ENCODE data around the gene BCAS4.

The BCAS4 gene

DNA sequence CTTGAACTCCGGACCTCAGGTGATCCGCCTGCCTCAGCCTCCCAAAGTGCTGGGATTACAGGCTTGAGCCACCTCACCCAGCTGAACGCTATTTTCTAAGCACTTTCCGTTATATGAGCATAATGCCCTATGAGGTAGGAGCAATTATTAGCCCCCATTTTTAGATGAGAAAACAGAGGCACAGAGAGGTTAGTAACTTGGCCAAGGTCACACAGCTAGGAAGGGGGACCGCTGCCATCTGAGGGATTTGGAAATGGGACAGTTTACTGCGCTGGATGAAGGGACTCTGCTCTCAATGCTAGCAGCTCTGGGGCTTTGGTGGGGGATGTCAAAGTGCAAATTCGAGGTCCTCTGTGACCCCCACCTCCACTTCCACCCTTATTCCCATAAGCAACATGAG, 62.5 kb downstream of the BCAS4 start:
- Histone ChIP-seq H3K27me3 (ENCODE audit: control insufficient read depth in 1 of 2, insufficient read depth in 2 of 2, low read length in 2 of 2) (no peaks in the 10 kb centered on the region), H3K36me3 (ENCODE audit: control insufficient read depth in 2 of 2, insufficient read depth in 2 of 2, low read length in 2 of 2) (no peaks in the 10 kb centered on the region), H3K9ac (ENCODE audit: low read length in 2 of 2) (no peak overlapping the region), H3K27ac (ENCODE audit: low read length) (no peak overlapping the region), H3K4me3 (ENCODE audit: low read length in 2 of 2) (no peak overlapping the region), H3K9me3 (ENCODE audit: control insufficient read depth in 2 of 2, low read length in 2 of 2) (no peaks in the 10 kb centered on the region), H3K4me1 (ENCODE audit: control insufficient read depth, insufficient read depth, low read length) (no peaks in the 10 kb centered on the region)

DNA sequence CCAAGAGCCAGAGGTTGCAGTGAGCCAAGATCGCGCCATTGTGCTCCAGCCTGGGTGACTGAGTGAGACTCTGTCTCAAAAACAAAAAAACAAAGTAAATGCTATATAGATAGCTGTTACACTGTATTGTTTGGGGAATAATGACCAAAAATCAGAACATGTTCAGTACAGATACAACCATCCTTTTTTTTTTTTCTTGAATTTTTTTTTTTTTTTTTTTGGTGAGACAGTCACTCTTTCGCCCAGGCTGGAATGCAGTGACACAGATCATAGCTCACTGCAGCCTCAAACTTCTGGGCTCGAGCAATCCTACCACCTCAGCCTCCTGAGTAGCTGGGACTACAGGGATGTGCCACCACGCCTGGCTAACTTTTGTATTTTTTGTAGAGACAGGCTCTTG, 63.7 kb downstream of the BCAS4 start:
- H3K27me3 ChIP-seq (ENCODE audit: control insufficient read depth in 1 of 2, insufficient read depth in 2 of 2, low read length in 2 of 2) = no peaks in the 10 kb centered on the region
- H3K36me3 ChIP-seq (ENCODE audit: control insufficient read depth in 2 of 2, insufficient read depth in 2 of 2, low read length in 2 of 2) = no peaks in the 10 kb centered on the region
- no peak overlapping the region for H3K9ac ChIP-seq (ENCODE audit: low read length in 2 of 2)
- no peak overlapping the region for H3K27ac ChIP-seq (ENCODE audit: low read length)
- no peaks in the 10 kb centered on the region for H3K4me1 ChIP-seq (ENCODE audit: control insufficient read depth, insufficient read depth, low read length)
- no peak overlapping the region for H3K4me3 ChIP-seq (ENCODE audit: low read length in 2 of 2)
- no peaks in the 10 kb centered on the region for H3K9me3 ChIP-seq (ENCODE audit: control insufficient read depth in 2 of 2, low read length in 2 of 2)

DNA sequence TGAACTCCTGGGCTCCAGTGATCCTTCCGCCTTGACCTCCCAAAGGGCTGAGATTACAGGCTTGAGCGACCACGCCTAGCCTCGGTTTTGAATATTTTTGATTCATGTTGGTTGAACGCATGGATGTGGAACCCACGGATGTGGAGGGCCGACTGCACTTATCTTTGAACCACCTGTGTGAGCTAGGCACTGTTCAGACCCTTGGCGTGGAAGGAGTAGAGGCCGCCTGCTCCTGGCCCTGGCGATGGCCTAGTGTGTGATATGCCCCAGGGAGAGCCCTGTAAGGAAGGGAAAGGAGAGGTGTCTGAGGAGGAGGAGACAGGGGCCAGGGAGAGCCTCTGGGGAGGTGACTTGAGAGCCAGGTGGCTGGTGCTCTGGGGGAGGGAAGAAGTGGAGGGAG, 64.3 kb downstream of the BCAS4 start:
- Histone ChIP-seq H3K4me1 (ENCODE audit: control insufficient read depth, insufficient read depth, low read length) (no peaks in the 10 kb centered on the region), H3K9ac (ENCODE audit: low read length in 2 of 2) (no peak overlapping the region), H3K4me3 (ENCODE audit: low read length in 2 of 2) (no peak overlapping the region), H3K27me3 (ENCODE audit: control insufficient read depth in 1 of 2, insufficient read depth in 2 of 2, low read length in 2 of 2) (no peaks in the 10 kb centered on the region), H3K27ac (ENCODE audit: low read length) (no peak overlapping the region), H3K9me3 (ENCODE audit: control insufficient read depth in 2 of 2, low read length in 2 of 2) (no peaks in the 10 kb centered on the region), H3K36me3 (ENCODE audit: control insufficient read depth in 2 of 2, insufficient read depth in 2 of 2, low read length in 2 of 2) (no peaks in the 10 kb centered on the region)

DNA sequence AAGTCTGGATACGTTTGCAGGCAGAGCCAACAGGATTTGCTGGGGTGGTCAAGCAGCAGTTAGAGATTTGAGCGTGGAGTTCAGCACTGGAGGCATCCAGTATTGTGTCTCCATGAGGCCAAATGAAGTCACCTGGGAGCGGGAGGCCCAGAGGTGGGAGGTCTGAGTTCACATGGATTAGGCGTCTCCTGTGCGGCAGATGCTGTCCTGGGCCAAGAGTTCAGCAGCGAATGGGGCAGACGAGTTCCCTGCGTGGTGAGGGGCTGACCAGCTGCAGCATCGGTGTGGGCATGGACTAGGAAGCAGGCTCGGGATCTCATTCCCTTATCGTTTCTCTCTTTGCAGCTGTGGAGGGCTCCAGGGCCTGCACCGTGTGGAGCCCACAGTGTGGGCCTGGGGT, 66.2 kb downstream of the BCAS4 start:
- no peak overlapping the region for H3K9ac ChIP-seq (ENCODE audit: low read length in 2 of 2)
- no peak overlapping the region for H3K4me3 ChIP-seq (ENCODE audit: low read length in 2 of 2)
- no peaks in the 10 kb centered on the region for H3K4me1 ChIP-seq (ENCODE audit: control insufficient read depth, insufficient read depth, low read length)
- H3K27me3 ChIP-seq (ENCODE audit: control insufficient read depth in 1 of 2, insufficient read depth in 2 of 2, low read length in 2 of 2) = no peaks in the 10 kb centered on the region
- no peaks in the 10 kb centered on the region for H3K9me3 ChIP-seq (ENCODE audit: control insufficient read depth in 2 of 2, low read length in 2 of 2)
- H3K36me3 ChIP-seq (ENCODE audit: control insufficient read depth in 2 of 2, insufficient read depth in 2 of 2, low read length in 2 of 2) = no peaks in the 10 kb centered on the region
- H3K27ac ChIP-seq (ENCODE audit: low read length) = no peak overlapping the region

DNA sequence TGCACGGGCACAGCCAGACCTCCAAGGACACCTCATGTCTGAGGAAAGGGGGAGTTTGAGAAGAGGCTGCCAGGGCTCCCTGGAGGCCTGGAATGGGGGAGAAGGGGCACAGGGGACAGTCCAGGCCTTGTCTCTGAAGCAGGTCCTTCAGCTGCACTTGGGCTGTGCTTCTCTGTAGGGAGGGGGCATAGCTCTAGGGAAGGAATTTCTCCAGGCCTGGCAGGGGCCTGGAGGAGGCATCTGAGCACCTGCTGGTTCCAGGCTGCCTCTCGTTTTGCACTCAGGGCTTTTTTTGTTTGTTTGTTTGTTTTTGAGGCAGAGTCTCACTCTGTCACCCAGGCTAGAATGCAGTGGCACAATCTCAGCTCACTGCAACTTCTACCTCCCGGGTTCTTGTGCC, 67.7 kb downstream of the BCAS4 start:
- Histone ChIP-seq H3K4me3 (ENCODE audit: low read length in 2 of 2) (no peak overlapping the region), H3K36me3 (ENCODE audit: control insufficient read depth in 2 of 2, insufficient read depth in 2 of 2, low read length in 2 of 2) (no peaks in the 10 kb centered on the region), H3K27ac (ENCODE audit: low read length) (no peak overlapping the region), H3K4me1 (ENCODE audit: control insufficient read depth, insufficient read depth, low read length) (no peaks in the 10 kb centered on the region), H3K27me3 (ENCODE audit: control insufficient read depth in 1 of 2, insufficient read depth in 2 of 2, low read length in 2 of 2) (no peaks in the 10 kb centered on the region), H3K9ac (ENCODE audit: low read length in 2 of 2) (no peak overlapping the region), H3K9me3 (ENCODE audit: control insufficient read depth in 2 of 2, low read length in 2 of 2) (no peaks in the 10 kb centered on the region)

DNA sequence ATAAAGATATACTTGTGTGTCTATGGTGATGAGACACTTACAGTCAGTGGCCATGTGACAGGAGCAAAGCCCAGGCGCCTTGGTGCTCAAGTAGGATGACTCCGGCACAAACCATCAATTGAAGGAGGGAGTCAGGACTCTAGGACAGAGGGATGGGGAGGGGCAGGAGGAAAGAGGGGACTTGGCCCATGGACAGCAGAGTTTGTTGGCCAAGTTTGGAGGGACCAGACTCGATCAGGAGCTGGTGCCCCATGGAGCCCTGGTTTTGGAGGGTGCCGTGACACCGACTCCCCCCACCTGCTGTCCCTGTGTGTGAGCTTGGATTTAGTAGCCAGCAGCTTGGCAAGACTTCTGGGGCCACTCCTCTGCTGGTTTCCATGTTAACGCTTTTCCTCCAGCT, 70.3 kb downstream of the BCAS4 start:
- no peak overlapping the region for H3K9ac ChIP-seq (ENCODE audit: low read length in 2 of 2)
- H3K4me1 ChIP-seq (ENCODE audit: control insufficient read depth, insufficient read depth, low read length) = no peaks in the 10 kb centered on the region
- no peak overlapping the region for H3K27ac ChIP-seq (ENCODE audit: low read length)
- H3K36me3 ChIP-seq (ENCODE audit: control insufficient read depth in 2 of 2, insufficient read depth in 2 of 2, low read length in 2 of 2) = no peaks in the 10 kb centered on the region
- H3K9me3 ChIP-seq (ENCODE audit: control insufficient read depth in 2 of 2, low read length in 2 of 2) = no peaks in the 10 kb centered on the region
- no peaks in the 10 kb centered on the region for H3K27me3 ChIP-seq (ENCODE audit: control insufficient read depth in 1 of 2, insufficient read depth in 2 of 2, low read length in 2 of 2)
- H3K4me3 ChIP-seq (ENCODE audit: low read length in 2 of 2) = no peak overlapping the region

DNA sequence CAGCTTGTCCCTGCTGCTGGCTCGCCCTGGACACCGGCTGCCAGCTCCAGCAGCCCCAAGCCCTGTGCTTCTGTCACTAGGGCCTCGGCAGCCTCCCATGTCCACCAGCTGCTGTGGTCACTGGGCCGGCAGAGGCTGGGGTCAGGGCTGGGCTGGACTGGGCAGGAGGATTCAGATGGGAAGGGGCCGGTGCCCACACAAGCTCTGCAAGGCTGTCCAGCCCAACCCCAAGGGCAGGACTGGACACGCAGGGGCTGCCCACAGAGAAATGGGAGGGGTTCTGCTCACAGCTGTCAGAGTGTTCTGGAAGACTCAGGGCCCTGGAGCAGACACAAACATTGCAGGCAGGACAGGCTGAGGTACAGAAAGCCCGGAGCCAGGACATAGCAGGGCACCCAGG, 70.7 kb downstream of the BCAS4 start:
- no peak overlapping the region for H3K27ac ChIP-seq (ENCODE audit: low read length)
- no peaks in the 10 kb centered on the region for H3K4me1 ChIP-seq (ENCODE audit: control insufficient read depth, insufficient read depth, low read length)
- H3K36me3 ChIP-seq (ENCODE audit: control insufficient read depth in 2 of 2, insufficient read depth in 2 of 2, low read length in 2 of 2) = no peaks in the 10 kb centered on the region
- no peaks in the 10 kb centered on the region for H3K27me3 ChIP-seq (ENCODE audit: control insufficient read depth in 1 of 2, insufficient read depth in 2 of 2, low read length in 2 of 2)
- no peaks in the 10 kb centered on the region for H3K9me3 ChIP-seq (ENCODE audit: control insufficient read depth in 2 of 2, low read length in 2 of 2)
- no peak overlapping the region for H3K4me3 ChIP-seq (ENCODE audit: low read length in 2 of 2)
- no peak overlapping the region for H3K9ac ChIP-seq (ENCODE audit: low read length in 2 of 2)

DNA sequence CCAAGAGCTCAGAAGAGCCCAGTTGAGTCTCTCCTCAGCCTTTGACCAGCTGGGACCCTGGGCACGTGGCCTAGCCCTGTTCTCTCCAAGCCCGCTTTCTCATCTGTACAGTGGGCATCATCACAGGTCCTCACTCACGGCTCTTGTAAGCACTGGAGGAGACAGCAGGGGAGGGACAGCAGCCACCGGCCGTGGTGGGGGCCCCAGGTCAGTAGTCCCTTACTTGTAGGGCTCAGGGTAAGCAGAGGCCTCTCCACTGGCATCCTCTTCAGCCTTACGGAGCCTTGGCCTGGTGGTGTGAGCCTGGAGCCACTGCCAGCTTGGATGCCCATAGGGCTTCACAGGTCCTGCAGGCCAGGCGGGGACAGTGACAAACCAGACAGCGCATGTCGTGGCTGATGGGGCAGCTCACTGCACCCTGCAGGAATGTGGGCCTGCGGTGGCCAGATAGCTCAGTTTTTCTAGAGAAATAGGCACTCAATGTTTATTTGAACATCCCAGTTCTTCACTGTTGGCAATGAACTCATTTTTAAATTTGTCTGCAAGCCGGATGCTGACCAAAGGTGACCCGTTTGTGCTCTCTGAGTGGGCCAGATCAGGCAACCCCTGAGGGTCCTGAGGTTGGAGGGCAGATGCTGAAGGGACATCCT, 71.3 kb downstream of the BCAS4 start:
- Histone ChIP-seq H3K27ac (ENCODE audit: low read length) (no peak overlapping the region), H3K4me1 (ENCODE audit: control insufficient read depth, insufficient read depth, low read length) (no peaks in the 10 kb centered on the region), H3K9ac (ENCODE audit: low read length in 2 of 2) (no peak overlapping the region), H3K27me3 (ENCODE audit: control insufficient read depth in 1 of 2, insufficient read depth in 2 of 2, low read length in 2 of 2) (no peaks in the 10 kb centered on the region), H3K4me3 (ENCODE audit: low read length in 2 of 2) (no peak overlapping the region), H3K9me3 (ENCODE audit: control insufficient read depth in 2 of 2, low read length in 2 of 2) (no peaks in the 10 kb centered on the region), H3K36me3 (ENCODE audit: control insufficient read depth in 2 of 2, insufficient read depth in 2 of 2, low read length in 2 of 2) (no peaks in the 10 kb centered on the region)

DNA sequence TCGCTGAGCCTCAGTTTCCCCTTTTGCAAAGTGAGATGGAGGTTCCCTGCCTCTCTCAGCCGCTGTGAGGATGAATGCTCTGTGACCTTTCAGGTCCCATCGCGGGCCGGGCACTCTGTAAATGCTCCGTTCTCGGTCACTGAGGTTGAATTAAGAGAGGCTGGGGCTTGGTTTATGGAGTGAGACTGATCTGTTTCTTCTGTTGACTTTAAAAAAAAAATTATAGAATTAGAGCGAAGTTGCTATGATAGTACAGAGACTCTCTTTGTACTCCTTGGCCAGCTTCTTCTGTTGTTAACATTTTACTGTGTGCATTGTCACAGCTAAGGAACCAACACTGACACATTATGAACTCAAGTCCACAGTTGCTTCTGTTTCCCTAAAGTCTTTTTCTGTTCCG, 72.0 kb downstream of the BCAS4 start:
- no peak overlapping the region for H3K4me3 ChIP-seq (ENCODE audit: low read length in 2 of 2)
- no peaks in the 10 kb centered on the region for H3K4me1 ChIP-seq (ENCODE audit: control insufficient read depth, insufficient read depth, low read length)
- no peak overlapping the region for H3K9ac ChIP-seq (ENCODE audit: low read length in 2 of 2)
- H3K27ac ChIP-seq (ENCODE audit: low read length) = no peak overlapping the region
- no peaks in the 10 kb centered on the region for H3K36me3 ChIP-seq (ENCODE audit: control insufficient read depth in 2 of 2, insufficient read depth in 2 of 2, low read length in 2 of 2)
- no peaks in the 10 kb centered on the region for H3K9me3 ChIP-seq (ENCODE audit: control insufficient read depth in 2 of 2, low read length in 2 of 2)
- H3K27me3 ChIP-seq (ENCODE audit: control insufficient read depth in 1 of 2, insufficient read depth in 2 of 2, low read length in 2 of 2) = no peaks in the 10 kb centered on the region

DNA sequence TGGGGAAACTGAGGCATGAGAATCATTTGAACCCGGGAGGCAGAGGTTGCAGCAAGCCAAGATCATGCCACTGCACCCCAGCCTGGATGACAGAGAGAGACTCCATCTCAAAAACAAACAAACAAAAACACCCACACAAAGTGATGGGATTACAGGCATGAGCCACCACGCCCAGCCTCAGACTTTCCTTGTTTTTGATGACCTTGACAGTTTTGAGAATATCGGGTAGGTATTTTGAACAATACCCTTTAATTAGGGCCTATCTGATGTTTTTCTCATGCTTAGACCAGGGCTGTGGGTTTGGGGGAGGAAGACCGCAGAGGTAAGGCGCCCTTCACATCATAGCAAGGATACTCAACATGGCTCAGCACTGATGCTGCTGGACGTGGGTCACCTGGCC, 72.9 kb downstream of the BCAS4 start:
- Histone ChIP-seq H3K4me3 (ENCODE audit: low read length in 2 of 2) (no peak overlapping the region), H3K9ac (ENCODE audit: low read length in 2 of 2) (no peak overlapping the region), H3K27ac (ENCODE audit: low read length) (no peak overlapping the region), H3K36me3 (ENCODE audit: control insufficient read depth in 2 of 2, insufficient read depth in 2 of 2, low read length in 2 of 2) (no peaks in the 10 kb centered on the region), H3K27me3 (ENCODE audit: control insufficient read depth in 1 of 2, insufficient read depth in 2 of 2, low read length in 2 of 2) (no peaks in the 10 kb centered on the region), H3K4me1 (ENCODE audit: control insufficient read depth, insufficient read depth, low read length) (no peaks in the 10 kb centered on the region), H3K9me3 (ENCODE audit: control insufficient read depth in 2 of 2, low read length in 2 of 2) (no peaks in the 10 kb centered on the region)

DNA sequence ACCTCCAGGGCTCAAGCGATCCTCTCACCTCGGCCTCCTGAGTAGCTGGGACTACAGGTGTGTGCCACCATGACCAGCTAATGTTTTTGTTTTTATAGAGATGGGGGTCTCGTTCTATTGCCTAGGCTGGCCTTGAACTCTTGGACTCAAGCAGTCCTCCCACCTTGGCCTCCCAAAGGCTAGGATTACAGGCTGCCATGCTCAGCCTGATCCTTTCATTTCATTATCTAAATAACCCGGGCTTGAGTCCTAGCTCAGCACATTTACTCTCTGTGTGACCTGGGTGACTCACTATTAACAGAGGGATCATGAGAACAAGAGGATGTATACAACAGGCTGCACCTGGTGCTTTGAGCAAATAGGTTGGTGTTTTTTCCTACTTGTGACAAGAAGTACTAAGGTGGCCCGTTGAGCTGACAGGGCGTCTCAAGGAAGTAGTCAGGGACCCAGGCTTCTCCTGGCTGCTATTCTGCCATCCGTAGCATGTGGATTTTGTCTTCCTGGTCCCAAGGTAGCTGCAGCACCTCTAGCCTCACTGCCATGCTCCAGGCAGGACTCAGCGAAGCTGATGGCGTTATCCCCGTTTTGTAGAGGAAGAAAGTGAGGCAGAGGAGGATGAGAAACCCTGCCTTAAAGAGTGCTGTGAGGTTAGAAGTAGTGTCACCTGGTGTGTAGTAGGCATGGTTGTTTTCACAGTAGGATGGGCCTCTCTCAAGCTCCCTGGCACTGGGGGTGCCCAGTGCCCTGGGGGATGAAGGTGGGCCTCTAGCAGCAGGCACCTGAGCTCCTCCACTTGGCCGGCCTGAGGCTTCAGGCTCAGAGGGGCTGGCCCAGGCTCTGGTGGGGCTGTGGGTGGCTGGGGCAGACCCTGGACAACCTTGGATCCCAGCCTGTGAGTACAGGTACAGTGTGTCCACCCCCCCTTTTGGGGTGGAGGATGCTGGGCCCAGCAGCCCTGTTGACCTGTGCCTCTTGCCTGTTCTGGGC, 73.9 kb downstream of the BCAS4 start:
- Histone ChIP-seq H3K36me3 (ENCODE audit: control insufficient read depth in 2 of 2, insufficient read depth in 2 of 2, low read length in 2 of 2) (no peaks in the 10 kb centered on the region), H3K27me3 (ENCODE audit: control insufficient read depth in 1 of 2, insufficient read depth in 2 of 2, low read length in 2 of 2) (no peaks in the 10 kb centered on the region), H3K9ac (ENCODE audit: low read length in 2 of 2) (no peak overlapping the region), H3K9me3 (ENCODE audit: control insufficient read depth in 2 of 2, low read length in 2 of 2) (no peaks in the 10 kb centered on the region), H3K4me1 (ENCODE audit: control insufficient read depth, insufficient read depth, low read length) (no peaks in the 10 kb centered on the region), H3K4me3 (ENCODE audit: low read length in 2 of 2) (no peak overlapping the region), H3K27ac (ENCODE audit: low read length) (no peak overlapping the region)
